Measurements from ENCODE around the gene MISP. TPM values are rescaled to one million over a fixed set of nuclear protein-coding genes. Genes with fewer than 3 reads are reported as not detected.

The MISP gene
- total RNA-seq, 3 donors from 2014 or later = 0.16 to 3.6 (median 2.5) TPM

DNA sequence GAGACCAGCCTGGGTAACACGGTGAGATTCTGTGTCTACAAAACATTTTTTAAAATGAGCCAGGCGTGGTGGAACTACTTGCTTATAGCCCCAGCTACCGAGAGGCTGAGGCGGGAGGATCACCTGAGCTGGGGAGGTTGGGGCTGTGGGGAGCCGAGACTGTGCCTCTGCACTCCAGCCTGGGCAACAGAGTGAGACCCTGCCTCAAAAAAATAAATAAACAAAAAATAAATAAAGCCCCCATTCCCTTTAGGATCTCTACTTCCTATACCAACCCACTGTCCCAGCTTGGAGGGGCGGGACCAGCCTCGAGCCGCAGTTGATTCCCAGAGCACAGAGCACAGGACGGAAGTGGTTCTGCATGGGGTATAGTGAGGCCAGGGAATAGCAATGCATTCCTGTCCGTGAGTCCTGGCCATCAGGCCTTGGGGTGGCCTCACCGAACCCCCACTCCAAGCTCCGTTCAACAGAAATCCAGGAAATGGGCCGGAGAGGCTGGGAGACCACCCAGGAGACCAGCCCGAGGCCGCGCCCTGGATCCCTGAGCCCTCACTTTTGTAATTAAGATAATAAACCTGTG is 41.5 kb downstream of the MISP start:
- Histone ChIP-seq H3K4me1 (peaks cover 0 to 5% of the 10 kb centered on the region in 2 donors), H3K9me3 (no peaks in the 10 kb centered on the region), H3K27ac (peak overlapping the region in 1 of 2 donors; percentile 52), H3K27me3 (no peaks in the 10 kb centered on the region), H3K36me3 (no peaks in the 10 kb centered on the region), H3K4me3 (no peak overlapping the region)
- no peak for DNase-seq (ENCODE audit: low spot score in 2 of 2)
- intact Hi-C loops (cut with DNase I; ENCODE audit: low total_unique reads) = no loop called here
- no peak for TF ChIP-seq POLR2A (IDR thresholded peaks at IDR 0.05)
- TF ChIP-seq POLR2AphosphoS5 (IDR thresholded peaks at IDR 0.05) = no peak
- no peak for TF ChIP-seq CTCF (IDR thresholded peaks at IDR 0.05)

- H3K27me3 ChIP-seq = no peaks in the 10 kb centered on the region
- no peak overlapping the region for H3K4me3 ChIP-seq
- H3K27ac ChIP-seq = no peak overlapping the region
- no peaks in the 10 kb centered on the region for H3K36me3 ChIP-seq
- TF ChIP-seq CTCF (IDR thresholded peaks at IDR 0.05) = no peak
- no peak for TF ChIP-seq POLR2AphosphoS5 (IDR thresholded peaks at IDR 0.05)
- TF ChIP-seq POLR2A (IDR thresholded peaks at IDR 0.05) = no peak
- no peaks in the 10 kb centered on the region for H3K9me3 ChIP-seq
- DNase-seq (ENCODE audit: low spot score in 2 of 2) = no peak
- intact Hi-C loops (cut with DNase I; ENCODE audit: low total_unique reads) = no loop called here
- peaks cover under 1 to 7% of the 10 kb centered on the region in 2 donors for H3K4me1 ChIP-seq
Observed at GRCh38 chr19:793806-794205, 42.9 kb downstream of the MISP start.

- Histone ChIP-seq H3K9me3 (no peaks in the 10 kb centered on the region), H3K4me1 (peaks cover 13 to 14% of the 10 kb centered on the region in 2 donors), H3K4me3 (no peak overlapping the region), H3K27ac (peak overlapping the region in 1 of 2 donors; percentile 7), H3K36me3 (no peaks in the 10 kb centered on the region), H3K27me3 (no peaks in the 10 kb centered on the region)
- intact Hi-C loops (cut with DNase I; ENCODE audit: low total_unique reads) = no loop called here
- TF ChIP-seq CTCF (IDR thresholded peaks at IDR 0.05) (no peak), POLR2A (IDR thresholded peaks at IDR 0.05) (no peak), POLR2AphosphoS5 (IDR thresholded peaks at IDR 0.05) (no peak)
- no peak for DNase-seq (ENCODE audit: low spot score in 2 of 2)
Observed at GRCh38 chr19:795073-795611, 44.2 kb downstream of the MISP start.

DNA sequence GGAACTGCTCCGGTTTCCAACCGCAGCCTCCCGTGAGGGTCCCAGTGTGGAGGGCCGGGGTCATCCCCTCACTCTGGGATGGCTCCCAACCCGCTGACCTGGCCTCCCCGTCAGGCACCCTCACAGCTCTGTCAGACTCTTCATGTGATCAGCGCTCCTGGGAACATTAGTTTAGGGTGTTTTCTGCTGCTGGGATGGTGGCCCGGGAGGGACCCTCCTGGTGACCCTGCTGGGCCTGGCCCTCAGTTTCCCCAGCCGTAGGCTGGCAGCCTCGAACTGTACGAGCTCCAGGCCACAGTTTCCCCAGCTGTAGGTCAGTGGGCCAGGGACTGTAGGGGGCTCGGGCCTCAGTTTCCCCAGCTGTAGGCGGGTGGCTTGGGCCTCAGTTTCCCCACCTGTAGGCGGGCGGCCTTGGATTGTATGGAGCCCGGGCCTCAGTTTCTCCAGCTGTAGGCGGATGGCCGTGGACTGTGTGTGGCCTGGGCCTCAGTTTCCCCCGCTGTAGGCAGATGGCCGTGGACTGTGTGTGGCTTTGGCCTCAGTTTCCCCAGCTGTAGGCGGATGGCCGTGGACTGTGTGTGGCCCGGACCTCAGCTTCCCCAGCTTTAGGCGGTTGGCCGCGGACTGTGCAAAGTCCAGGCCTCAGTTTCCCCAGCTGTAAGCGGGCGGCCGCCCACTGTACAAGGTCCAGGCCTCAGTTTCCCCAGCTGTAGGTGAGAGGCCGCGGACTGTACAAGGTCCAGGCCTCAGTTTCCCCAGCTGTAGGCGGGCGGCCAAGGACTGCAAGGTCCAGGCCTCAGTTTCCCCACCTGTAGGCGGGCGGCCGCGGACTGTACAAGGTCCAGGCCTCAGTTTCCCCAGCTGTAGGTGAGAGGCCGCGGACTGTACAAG is 45.0 kb downstream of the MISP start:
- Histone ChIP-seq H3K4me3 (peak overlapping the region; percentile 77 to 96 (median 91)), H3K4me1 (peaks cover 19 to 21% of the 10 kb centered on the region in 2 donors), H3K36me3 (no peaks in the 10 kb centered on the region), H3K9me3 (no peaks in the 10 kb centered on the region), H3K27ac (peak overlapping the region; percentile 86 to 100), H3K27me3 (no peaks in the 10 kb centered on the region)
- TF ChIP-seq CTCF (IDR thresholded peaks at IDR 0.05) (no peak), POLR2A (IDR thresholded peaks at IDR 0.05) (no peak), POLR2AphosphoS5 (IDR thresholded peaks at IDR 0.05) (no peak)
- DNase-seq (ENCODE audit: low spot score in 2 of 2) = no peak
- intact Hi-C loops (cut with DNase I; ENCODE audit: low total_unique reads) = no loop called here

All from breast epithelium (tissue), 4 donors.